VCaP (cell line): ENCODE results near the gene NOTO.
"Not testable (repeated sequence)": the region's sequence is repeated elsewhere in the genome, so short reads cannot be mapped to it uniquely, and the experiment has no call there.

Experiments
- H3K27ac ChIP-seq: fragments of 450-650 bp; 2 replicates; pipeline ENCODE4 v1.5.1; 2017
- TF ChIP-seq, protein P1 (sequence below): fragments of 450-650 bp; conservative IDR thresholded peaks from 2 replicates; pipeline ENCODE4 v1.5.1; 2017; ENCODE audit warnings: mild to moderate bottlenecking, moderate library complexity

Gene NOTO

DNA sequence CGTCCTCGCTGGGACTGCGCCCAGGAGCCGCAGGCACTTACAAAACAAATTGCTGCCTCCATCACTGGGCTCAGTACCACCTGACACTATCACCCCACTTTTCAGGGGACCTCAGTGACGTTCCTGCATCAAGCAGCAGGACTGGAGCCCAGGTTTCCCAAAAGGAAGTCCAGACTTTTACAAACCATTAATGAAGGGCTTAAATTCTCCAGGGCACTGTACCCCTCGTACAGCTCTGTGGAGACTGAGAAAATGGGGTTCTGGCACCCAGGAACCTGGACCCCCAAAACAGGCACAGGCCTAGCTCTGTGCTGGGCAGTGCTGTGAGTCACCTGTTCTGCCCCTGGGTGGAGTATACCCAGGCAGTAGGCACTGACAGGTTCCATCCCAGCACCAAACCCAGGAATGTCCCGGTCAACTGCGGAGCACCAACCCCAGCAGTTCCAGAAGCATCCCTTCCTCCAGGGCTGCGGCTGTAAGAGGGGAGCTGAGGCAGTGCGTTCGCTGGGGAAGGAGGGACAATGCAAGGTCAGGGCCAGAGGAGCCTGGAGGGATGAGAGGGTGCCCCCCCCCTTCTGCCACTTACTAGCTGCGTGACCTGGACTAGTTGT is 24.6 kb upstream of the NOTO start:
- peak overlapping the region; percentile 56; the same call in 1 of the 2 replicates for H3K27ac ChIP-seq
- TF ChIP-seq, protein P1, sequence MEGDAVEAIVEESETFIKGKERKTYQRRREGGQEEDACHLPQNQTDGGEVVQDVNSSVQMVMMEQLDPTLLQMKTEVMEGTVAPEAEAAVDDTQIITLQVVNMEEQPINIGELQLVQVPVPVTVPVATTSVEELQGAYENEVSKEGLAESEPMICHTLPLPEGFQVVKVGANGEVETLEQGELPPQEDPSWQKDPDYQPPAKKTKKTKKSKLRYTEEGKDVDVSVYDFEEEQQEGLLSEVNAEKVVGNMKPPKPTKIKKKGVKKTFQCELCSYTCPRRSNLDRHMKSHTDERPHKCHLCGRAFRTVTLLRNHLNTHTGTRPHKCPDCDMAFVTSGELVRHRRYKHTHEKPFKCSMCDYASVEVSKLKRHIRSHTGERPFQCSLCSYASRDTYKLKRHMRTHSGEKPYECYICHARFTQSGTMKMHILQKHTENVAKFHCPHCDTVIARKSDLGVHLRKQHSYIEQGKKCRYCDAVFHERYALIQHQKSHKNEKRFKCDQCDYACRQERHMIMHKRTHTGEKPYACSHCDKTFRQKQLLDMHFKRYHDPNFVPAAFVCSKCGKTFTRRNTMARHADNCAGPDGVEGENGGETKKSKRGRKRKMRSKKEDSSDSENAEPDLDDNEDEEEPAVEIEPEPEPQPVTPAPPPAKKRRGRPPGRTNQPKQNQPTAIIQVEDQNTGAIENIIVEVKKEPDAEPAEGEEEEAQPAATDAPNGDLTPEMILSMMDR, result peak; percentile 75

DNA sequence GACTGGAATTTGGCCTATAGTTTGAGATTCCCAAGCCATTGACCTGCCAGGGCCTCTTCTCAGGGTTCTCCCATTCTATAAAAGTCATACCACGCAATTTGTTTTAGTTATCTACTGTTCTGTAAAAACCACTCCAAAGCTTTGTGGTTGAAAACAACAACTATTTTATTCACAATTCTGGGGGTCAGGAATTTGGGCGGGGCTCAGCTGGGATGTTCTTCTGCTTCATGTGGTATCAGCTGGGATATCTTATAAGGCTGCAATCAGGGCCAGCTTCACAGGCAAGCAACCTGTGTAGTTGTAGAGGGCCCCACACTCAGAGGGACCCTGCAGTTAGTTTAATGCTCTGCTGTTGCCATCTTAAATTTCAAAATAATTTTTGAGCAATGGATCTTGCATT is 16.4 kb upstream of the NOTO start:
- TF ChIP-seq, protein P1, result no peak
- H3K27ac ChIP-seq, result no peak overlapping the region

DNA sequence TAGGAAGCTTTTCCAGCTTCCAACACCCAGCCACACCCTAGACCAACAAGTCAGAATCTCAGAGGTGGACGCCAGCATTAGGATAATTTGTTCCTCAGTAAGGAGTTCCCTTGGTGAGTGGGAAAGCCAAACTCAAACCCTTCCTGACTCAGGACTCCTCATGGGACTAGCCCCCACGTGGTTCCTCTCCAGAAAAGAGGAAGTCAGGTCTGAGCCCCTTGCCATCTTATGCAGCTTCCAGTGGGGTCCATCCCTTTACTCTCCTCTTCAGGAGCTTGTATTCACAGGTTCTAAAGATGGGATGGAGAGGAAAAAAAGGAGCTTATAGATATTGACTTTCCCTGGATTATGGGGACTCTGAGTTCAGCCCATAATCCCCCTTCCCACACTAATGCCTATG is 14.8 kb upstream of the NOTO start:
- H3K27ac ChIP-seq, result no peak overlapping the region
- TF ChIP-seq, protein P1, result no peak

DNA sequence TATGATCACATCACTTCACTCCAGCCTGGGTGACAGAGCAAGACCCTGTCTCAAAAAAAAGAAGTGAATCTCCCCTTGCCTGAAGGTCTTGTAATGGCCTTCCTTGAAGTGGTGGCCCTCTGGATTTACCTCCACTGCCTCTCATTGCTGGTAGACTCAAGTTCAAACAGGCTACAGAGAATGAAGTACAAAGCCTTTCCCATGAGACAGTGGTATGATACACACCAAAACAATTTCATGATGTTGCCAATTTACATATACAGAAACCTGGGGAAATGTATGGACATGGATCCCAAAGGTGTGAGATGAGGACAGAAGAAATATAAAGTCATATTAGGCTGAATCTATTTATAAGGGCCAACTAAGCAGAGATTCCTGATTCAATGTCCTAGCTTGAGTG is 4.8 kb upstream of the NOTO start:
- TF ChIP-seq, protein P1, result no peak
- no peak overlapping the region for H3K27ac ChIP-seq

DNA sequence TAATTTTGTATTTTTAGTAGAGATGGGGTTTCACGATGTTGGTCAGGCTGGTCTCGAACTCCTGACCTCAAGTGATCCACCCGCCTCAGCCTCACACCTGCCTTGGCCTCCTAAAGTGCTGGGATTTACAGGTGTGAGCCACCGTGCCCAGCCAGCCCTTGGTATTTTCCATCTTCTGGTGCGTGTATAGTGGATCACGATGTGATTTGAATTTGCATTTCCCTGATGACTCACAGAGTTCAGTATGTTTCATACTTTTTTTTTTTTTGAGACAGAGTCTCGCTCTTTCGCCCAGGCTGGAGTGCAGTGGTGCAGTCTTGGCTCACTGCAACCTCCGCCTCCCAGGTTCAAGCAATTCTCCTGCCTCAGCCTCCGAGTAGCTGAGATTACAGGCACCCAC is 2.1 kb upstream of the NOTO start:
- not testable (repeated sequence) for H3K27ac ChIP-seq

DNA sequence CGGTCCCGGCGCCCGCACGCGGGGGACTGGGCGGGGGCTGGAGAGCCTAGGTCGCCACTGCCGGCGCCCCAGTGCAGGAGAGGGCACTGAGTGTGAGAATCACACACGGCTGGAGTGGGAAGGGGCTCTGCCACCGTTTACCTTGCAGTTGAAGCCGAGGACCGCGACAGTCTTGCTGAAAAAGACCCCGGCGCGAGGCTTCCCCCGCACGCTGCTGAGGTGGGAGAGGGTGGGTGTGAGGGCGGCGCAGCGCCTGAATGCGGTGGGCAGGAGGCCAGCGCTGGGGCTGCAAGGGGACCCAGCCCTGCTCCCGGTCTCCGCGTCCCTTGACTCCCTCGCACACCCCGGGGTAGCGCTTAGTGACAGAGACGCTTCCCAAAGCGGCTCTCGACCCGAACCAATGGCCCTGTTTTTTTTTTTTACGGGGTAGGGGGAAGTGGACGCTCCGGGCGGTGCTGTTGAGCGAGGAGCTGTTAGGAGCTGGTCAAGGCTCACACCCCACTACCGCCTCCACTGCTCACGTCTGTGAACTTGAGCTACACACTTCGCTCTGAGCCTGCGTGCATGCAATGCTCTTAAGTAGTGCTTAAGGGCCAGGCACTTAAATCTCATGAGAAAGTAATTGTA is 794 bp downstream of the NOTO start:
- no peak overlapping the region for H3K27ac ChIP-seq
- TF ChIP-seq, protein P1, result no peak

DNA sequence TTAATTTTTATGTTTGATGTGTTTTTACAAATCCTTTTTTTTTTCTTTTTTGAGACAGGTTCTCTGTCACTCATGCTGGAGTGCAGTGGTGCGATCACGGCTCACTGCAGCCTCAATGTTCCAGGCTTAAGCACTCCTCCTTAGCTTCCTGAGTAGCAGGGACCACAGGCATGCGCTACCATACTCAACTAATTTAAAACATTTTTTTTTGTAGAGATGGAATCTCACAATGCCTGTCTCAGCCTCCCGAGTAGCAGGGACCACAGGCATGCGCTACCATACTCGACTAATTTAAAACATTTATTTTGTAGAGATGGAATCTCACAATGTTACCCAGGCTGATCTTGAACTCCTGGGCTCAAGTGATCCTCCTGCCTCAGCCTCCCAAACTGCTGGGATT is 3.2 kb downstream of the NOTO start:
- no peak overlapping the region for H3K27ac ChIP-seq
- TF ChIP-seq, protein P1, result no peak

DNA sequence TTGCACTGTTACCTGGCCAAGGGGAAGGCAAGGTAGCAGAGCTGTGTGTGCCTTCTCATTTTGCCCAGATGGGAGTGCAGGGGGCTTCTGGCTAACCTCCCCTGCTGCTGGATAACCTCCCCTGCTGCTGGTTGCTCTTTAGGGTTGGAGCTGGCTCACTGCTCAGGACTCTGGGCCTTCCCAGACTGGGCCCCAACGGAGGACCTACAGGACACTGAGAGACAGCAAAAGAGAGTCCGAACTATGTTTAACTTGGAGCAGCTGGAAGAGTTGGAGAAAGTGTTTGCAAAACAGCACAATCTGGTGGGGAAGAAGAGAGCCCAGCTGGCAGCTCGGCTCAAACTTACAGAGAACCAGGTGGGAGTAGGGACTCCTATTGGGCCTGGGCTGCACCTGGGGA is 5.9 kb downstream of the NOTO start:
- H3K27ac ChIP-seq, result no peak overlapping the region
- TF ChIP-seq, protein P1, result no peak
